Type B pancreatic cell (in vitro differentiated cells): Measurements from ENCODE around the gene ADGRF1. TPM values are rescaled to one million over a fixed set of nuclear protein-coding genes. Genes with fewer than 3 reads are reported as not detected.

ENCODE experiments used
- DNase-seq: peaks from one replicate; pipeline ENCODE4 v3.0.0; 2021; ENCODE audit warnings: mixed read lengths; ENCODE audit not compliant: unreplicated experiment; ENCODE audit errors: extremely low spot score
- H3K27ac Mint-ChIP-seq: 2 replicates; pipeline ENCODE4 v1.8.0; 2021; ENCODE audit warnings: mild to moderate bottlenecking, mixed read lengths
- H3K27me3 Mint-ChIP-seq: 2 replicates; pipeline ENCODE4 v1.8.0; 2021; ENCODE audit warnings: mixed read lengths
- H3K36me3 Mint-ChIP-seq: 2 replicates; pipeline ENCODE4 v1.8.0; 2021; ENCODE audit warnings: mixed read lengths
- H3K4me1 Mint-ChIP-seq: one replicate; pipeline ENCODE4 v1.8.0; 2021; ENCODE audit warnings: mixed read lengths; ENCODE audit not compliant: unreplicated experiment
- H3K4me3 Mint-ChIP-seq: 2 replicates; pipeline ENCODE4 v1.8.0; 2021; ENCODE audit warnings: mild to moderate bottlenecking, mixed read lengths
- H3K9me3 Mint-ChIP-seq: 2 replicates; pipeline ENCODE4 v1.8.0; 2021; ENCODE audit warnings: mixed read lengths
- CTCF ChIP-seq: fragments of 200-600 bp; sonication (generic); conservative IDR thresholded peaks from 2 replicates; pipeline ENCODE4 v1.5.0; 2021; ENCODE audit warnings: antibody characterized with exemption, mild to moderate bottlenecking
- total RNA-seq: library from RNA; stranded (reverse); gene quantifications from 2 replicates; pipeline ENCODE4 v1.2.1, GENCODE V29; 2021; ENCODE audit warnings: low replicate concordance

The ADGRF1 gene
- total RNA-seq, 1 donor from 2014 or later: 20.0 TPM

- no peak for DNase-seq
- Mint-ChIP-seq H3K9me3 (peaks cover 6% of the 10 kb centered on the region), H3K27ac (no peak overlapping the region), H3K27me3 (peaks cover 4% of the 10 kb centered on the region), H3K4me1 (no peaks in the 10 kb centered on the region), H3K36me3 (no peaks in the 10 kb centered on the region), H3K4me3 (no peak overlapping the region)
- TF ChIP-seq CTCF: no peak
Measured at GRCh38 chr6:46948699-46949098, 93.4 kb downstream of the ADGRF1 start.

Other genes with a start within 250 kb of the ADGRF1 start
- 3.6 and 22.4 TPM in 2 replicates for gene MEP1A, start 248.9 kb downstream of the ADGRF1 start, total RNA-seq
- gene ADGRF5, start 120.4 kb downstream of the ADGRF1 start, total RNA-seq: 0.58 and 1.2 TPM in 2 replicates